GM18907 (cell line): ENCODE data around the gene AMPD3.

Experiments used
- ATAC-seq: cut with Tn5 transposase; IDR thresholded peaks from one replicate; pipeline ENCODE4 v1.9.1; 2021; ENCODE audit warnings: mild to moderate bottlenecking, moderate library complexity; ENCODE audit not compliant: unreplicated experiment

AMPD3 gene

GRCh38 chr11:10459029-10459970 lies 4.2 kb downstream of the AMPD3 start:
- ATAC-seq, result peak; percentile 71

- no peak for ATAC-seq
These were observed 5.7 kb downstream of the AMPD3 start for GRCh38 chr11:10460611-10461275.

- no peak for ATAC-seq
These were observed 6.3 kb downstream of the AMPD3 start for GRCh38 chr11:10461276-10461790.

GRCh38 chr11:10462746-10463300 lies 7.8 kb downstream of the AMPD3 start:
- ATAC-seq, result no peak

GRCh38 chr11:10473371-10473770 lies 18.3 kb downstream of the AMPD3 start:
- no peak for ATAC-seq

GRCh38 chr11:10474551-10474950 lies 19.5 kb downstream of the AMPD3 start:
- ATAC-seq, result no peak

GRCh38 chr11:10476342-10476741 lies 21.3 kb downstream of the AMPD3 start:
- ATAC-seq, result no peak

GRCh38 chr11:10476927-10477689 lies 22.0 kb downstream of the AMPD3 start:
- ATAC-seq, result no peak

- no peak for ATAC-seq
These were observed 22.6 kb downstream of the AMPD3 start for GRCh38 chr11:10477690-10478046.

GRCh38 chr11:10478066-10478465 lies 23.0 kb downstream of the AMPD3 start:
- no peak for ATAC-seq

- no peak for ATAC-seq
These were observed 23.8 kb downstream of the AMPD3 start for GRCh38 chr11:10478574-10479550.

- no peak for ATAC-seq
These were observed 25.0 kb downstream of the AMPD3 start for GRCh38 chr11:10480026-10480425.

- ATAC-seq, result no peak
These were observed 25.7 kb downstream of the AMPD3 start for GRCh38 chr11:10480760-10481159.

- ATAC-seq, result no peak
These were observed 26.7 kb downstream of the AMPD3 start for GRCh38 chr11:10481560-10482349.

GRCh38 chr11:10483174-10483573 lies 28.1 kb downstream of the AMPD3 start:
- no peak for ATAC-seq

GRCh38 chr11:10483584-10483983 lies 28.5 kb downstream of the AMPD3 start:
- no peak for ATAC-seq

- ATAC-seq, result no peak
These were observed 29.6 kb downstream of the AMPD3 start for GRCh38 chr11:10484461-10485180.

- no peak for ATAC-seq
These were observed 30.6 kb downstream of the AMPD3 start for GRCh38 chr11:10485646-10486045.
